Neutrophil (primary cell): ENCODE data around the gene RRP12.

Source experiments
- H3K27ac ChIP-seq: fragments of 200-600 bp; sonication (generic); 2 replicates; pipeline ENCODE4 v1.5.1; 2016; ENCODE audit warnings: mild to moderate bottlenecking, moderate library complexity
- H3K27me3 ChIP-seq: fragments of 200-600 bp; sonication (generic); 2 replicates; pipeline ENCODE4 v1.6.0; 2016; ENCODE audit warnings: mild to moderate bottlenecking
- H3K36me3 ChIP-seq: fragments of 200-600 bp; sonication (generic); 2 replicates; pipeline ENCODE4 v1.5.1; 2017
- H3K4me1 ChIP-seq, 2 experiments: fragments of 200-600 bp in 1 of 2; sonication (generic) in 1 of 2; 1 replicate in 1 of 2; 2 replicates in 1 of 2; pipeline versions ENCODE4 v1.5.1 to v1.6.1; 2013 to 2016; ENCODE audit warnings: low read depth in 1 of 2, low read length in 1 of 2, mild to moderate bottlenecking in 1 of 2, moderate library complexity in 1 of 2; ENCODE audit not compliant: control insufficient read depth in 1 of 2, insufficient read depth in 1 of 2
- H3K4me3 ChIP-seq, 2 experiments: fragments of 200-600 bp in 1 of 2; sonication (generic) in 1 of 2; 1 replicate in 1 of 2; 2 replicates in 1 of 2; pipeline ENCODE4 v1.5.1; 2013 to 2016; ENCODE audit warnings: low read depth in 1 of 2, low read length in 1 of 2, mild to moderate bottlenecking in 1 of 2, moderate library complexity in 1 of 2
- H3K9me3 ChIP-seq: fragments of 200-600 bp; sonication (generic); 2 replicates; pipeline ENCODE4 v1.5.1; 2016
- CTCF ChIP-seq: fragments of 200-600 bp; sonication (generic); IDR thresholded peaks from 2 replicates; pipeline ENCODE4 v1.5.1; 2016; ENCODE audit warnings: antibody characterized with exemption

The RRP12 gene

GRCh38 chr10:97334370-97335175, 66.6 kb downstream of the RRP12 start, which contains the start of gene FRAT2:
Gene FRAT2 (minus strand): TSS chr10:97334729. CDS start chr10:97334572, 157 bp downstream.
- Histone ChIP-seq H3K4me1 (peaks cover 51 to 53% of the 10 kb centered on the region in 2 experiments), H3K27me3 (no peaks in the 10 kb centered on the region), H3K27ac (peak within 1 kb of the TSS; percentile 99), H3K4me3 (peak within 1 kb of the TSS; percentile 88 to 89), H3K9me3 (no peaks in the 10 kb centered on the region), H3K36me3 (peaks cover 38% of the 10 kb centered on the region)
- peak; percentile 41 for TF ChIP-seq CTCF

- Histone ChIP-seq H3K9me3 (no peaks in the 10 kb centered on the region), H3K36me3 (peaks cover 46% of the 10 kb centered on the region), H3K4me3 (peak overlapping the region; percentile 88 to 89), H3K27ac (peak overlapping the region; percentile 99), H3K4me1 (peaks cover 59 to 61% of the 10 kb centered on the region in 2 experiments), H3K27me3 (no peaks in the 10 kb centered on the region)
- TF ChIP-seq CTCF = peak; percentile 32
Observed at GRCh38 chr10:97333601-97334369, 67.4 kb downstream of the RRP12 start.

GRCh38 chr10:97333351-97333600, 67.9 kb downstream of the RRP12 start:
- no peak for TF ChIP-seq CTCF
- Histone ChIP-seq H3K9me3 (no peaks in the 10 kb centered on the region), H3K36me3 (peaks cover 51% of the 10 kb centered on the region), H3K4me3 (peak overlapping the region; percentile 88 to 89), H3K27me3 (no peaks in the 10 kb centered on the region), H3K4me1 (peaks cover 62 to 66% of the 10 kb centered on the region in 2 experiments), H3K27ac (peak overlapping the region; percentile 99)

GRCh38 chr10:97332591-97333350, 68.4 kb downstream of the RRP12 start:
- TF ChIP-seq CTCF = no peak
- H3K4me3 ChIP-seq = peak overlapping the region; percentile 88 to 89
- peaks cover 56% of the 10 kb centered on the region for H3K36me3 ChIP-seq
- H3K27me3 ChIP-seq = no peaks in the 10 kb centered on the region
- H3K9me3 ChIP-seq = no peaks in the 10 kb centered on the region
- peaks cover 62 to 70% of the 10 kb centered on the region in 2 experiments for H3K4me1 ChIP-seq
- peak overlapping the region; percentile 99 for H3K27ac ChIP-seq

GRCh38 chr10:97331153-97331703, 69.9 kb downstream of the RRP12 start:
- H3K36me3 ChIP-seq = peaks cover 72% of the 10 kb centered on the region
- no peaks in the 10 kb centered on the region for H3K9me3 ChIP-seq
- H3K4me1 ChIP-seq = peaks cover 62 to 70% of the 10 kb centered on the region in 2 experiments
- H3K27ac ChIP-seq = peak overlapping the region; percentile 99
- H3K27me3 ChIP-seq = no peaks in the 10 kb centered on the region
- no peak for TF ChIP-seq CTCF
- H3K4me3 ChIP-seq = peak overlapping the region; percentile 88 to 89
